DMS114 treated with DMSO at 0.1 percent for 48 hours (cell line): ENCODE data around the gene KIF16B.
"Not testable (repeated sequence)": the region's sequence is repeated elsewhere in the genome, so short reads cannot be mapped to it uniquely, and the experiment has no call there.

ENCODE experiments used
- DNase-seq: peaks from one replicate; lab custom pipeline; 2025; ENCODE audit not compliant: unreplicated experiment; lab: John Stamatoyannopoulos, UW

The KIF16B gene

GRCh38 chr20:16439540-16439939, 133.7 kb downstream of the KIF16B start:
- not testable (repeated sequence) for DNase-seq

- no peak for DNase-seq
Measured at GRCh38 chr20:16438100-16438499, 135.1 kb downstream of the KIF16B start.

GRCh38 chr20:16437387-16437996, 135.8 kb downstream of the KIF16B start:
- DNase-seq, result no peak

GRCh38 chr20:16434062-16434664, 139.1 kb downstream of the KIF16B start:
- no peak for DNase-seq

GRCh38 chr20:16433293-16433580, 140.0 kb downstream of the KIF16B start:
- no peak for DNase-seq

GRCh38 chr20:16432466-16433292, 140.6 kb downstream of the KIF16B start:
- no peak for DNase-seq

GRCh38 chr20:16428112-16428511, 145.1 kb downstream of the KIF16B start:
- no peak for DNase-seq

- DNase-seq, result no peak
Measured at GRCh38 chr20:16427571-16427970, 145.7 kb downstream of the KIF16B start.

GRCh38 chr20:16424780-16425179, 148.5 kb downstream of the KIF16B start:
- DNase-seq, result no peak

- DNase-seq, result no peak
Measured at GRCh38 chr20:16423311-16424212, 149.7 kb downstream of the KIF16B start.

- DNase-seq, result no peak
Measured at GRCh38 chr20:16419138-16419715, 154.0 kb downstream of the KIF16B start.

- no peak for DNase-seq
Measured at GRCh38 chr20:16418616-16419015, 154.6 kb downstream of the KIF16B start.

- DNase-seq, result no peak
Measured at GRCh38 chr20:16417001-16417400, 156.2 kb downstream of the KIF16B start.

GRCh38 chr20:16415071-16416053, 157.9 kb downstream of the KIF16B start:
- no peak for DNase-seq

GRCh38 chr20:16412906-16413305, 160.3 kb downstream of the KIF16B start:
- DNase-seq, result no peak

GRCh38 chr20:16411361-16411760, 161.9 kb downstream of the KIF16B start:
- DNase-seq, result no peak

- DNase-seq, result no peak
Measured at GRCh38 chr20:16410626-16411025, 162.6 kb downstream of the KIF16B start.

GRCh38 chr20:16408981-16409380, 164.3 kb downstream of the KIF16B start:
- DNase-seq, result no peak

- no peak for DNase-seq
Measured at GRCh38 chr20:16407251-16408067, 165.8 kb downstream of the KIF16B start.
